Ovary (tissue), 3 donors: Measurements from ENCODE around the gene EML1.

Experiments used
- POLR2A ChIP-seq: fragments of 450-650 bp; IDR thresholded peaks from one replicate; pipeline ENCODE4 v1.6.1; 2017; ENCODE audit warnings: antibody characterized with exemption, mild to moderate bottlenecking, moderate library complexity
- TF ChIP-seq, protein P1 (sequence below), 3 donors: fragments of 450-650 bp in 2 of 3; fragments of 200-600 bp in 1 of 3; IDR thresholded peaks; one replicate each; pipeline versions ENCODE4 v1.5.1 to v1.8.0; 2016 to 2022; ENCODE audit warnings: antibody characterized with exemption in 3 of 3, mild to moderate bottlenecking in 1 of 3
- donor health status: DM: no; HTN: no; CAD: no.

DNA sequence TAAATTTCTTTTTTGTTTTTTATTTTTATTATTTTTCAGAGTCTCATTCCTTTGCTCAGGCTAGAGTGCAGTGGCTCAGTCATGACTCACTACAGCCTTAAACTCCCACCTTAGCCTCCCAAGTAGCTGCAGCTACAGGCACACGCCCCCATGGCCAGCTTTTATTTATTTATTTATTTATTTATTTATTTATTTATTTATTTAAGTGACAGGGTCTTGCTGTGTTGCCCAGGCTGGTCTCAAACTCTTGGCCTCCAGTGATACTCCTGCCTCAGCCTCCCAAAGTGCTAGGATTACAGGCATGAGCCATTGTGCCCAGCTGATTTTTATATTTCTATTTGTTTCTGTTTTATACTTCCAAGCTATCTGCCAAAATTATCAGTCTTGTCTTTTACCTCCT lies 182.8 kb downstream of the EML1 start:
- no peak for TF ChIP-seq POLR2A
- TF ChIP-seq, protein P1, sequence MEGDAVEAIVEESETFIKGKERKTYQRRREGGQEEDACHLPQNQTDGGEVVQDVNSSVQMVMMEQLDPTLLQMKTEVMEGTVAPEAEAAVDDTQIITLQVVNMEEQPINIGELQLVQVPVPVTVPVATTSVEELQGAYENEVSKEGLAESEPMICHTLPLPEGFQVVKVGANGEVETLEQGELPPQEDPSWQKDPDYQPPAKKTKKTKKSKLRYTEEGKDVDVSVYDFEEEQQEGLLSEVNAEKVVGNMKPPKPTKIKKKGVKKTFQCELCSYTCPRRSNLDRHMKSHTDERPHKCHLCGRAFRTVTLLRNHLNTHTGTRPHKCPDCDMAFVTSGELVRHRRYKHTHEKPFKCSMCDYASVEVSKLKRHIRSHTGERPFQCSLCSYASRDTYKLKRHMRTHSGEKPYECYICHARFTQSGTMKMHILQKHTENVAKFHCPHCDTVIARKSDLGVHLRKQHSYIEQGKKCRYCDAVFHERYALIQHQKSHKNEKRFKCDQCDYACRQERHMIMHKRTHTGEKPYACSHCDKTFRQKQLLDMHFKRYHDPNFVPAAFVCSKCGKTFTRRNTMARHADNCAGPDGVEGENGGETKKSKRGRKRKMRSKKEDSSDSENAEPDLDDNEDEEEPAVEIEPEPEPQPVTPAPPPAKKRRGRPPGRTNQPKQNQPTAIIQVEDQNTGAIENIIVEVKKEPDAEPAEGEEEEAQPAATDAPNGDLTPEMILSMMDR (IDR thresholded peaks at IDR 0.05): no peak
